GM18861 (cell line): ENCODE data around the gene B3GALNT1.

Source experiments
- ATAC-seq: cut with Tn5 transposase; IDR thresholded peaks from one replicate; pipeline ENCODE4 v1.9.1; 2021; ENCODE audit not compliant: unreplicated experiment

Gene B3GALNT1

GRCh38 chr3:161104561-161105551 lies at the start of gene B3GALNT1:
Gene B3GALNT1 (minus strand): TSS chr3:161105349. CDS start chr3:161086754, 18,595 bp downstream.
- ATAC-seq: peak; percentile 63

- no peak for ATAC-seq
These were observed 48.3 kb upstream of the B3GALNT1 start for GRCh38 chr3:161153480-161153879.

GRCh38 chr3:161150001-161150525 lies 44.9 kb upstream of the B3GALNT1 start:
- ATAC-seq: no peak

- ATAC-seq: no peak
These were observed 44.4 kb upstream of the B3GALNT1 start for GRCh38 chr3:161149529-161149928.

- no peak for ATAC-seq
These were observed 43.8 kb upstream of the B3GALNT1 start for GRCh38 chr3:161148832-161149475.

- no peak for ATAC-seq
These were observed 37.3 kb upstream of the B3GALNT1 start for GRCh38 chr3:161142486-161142885.

GRCh38 chr3:161139686-161140085 lies 34.5 kb upstream of the B3GALNT1 start:
- no peak for ATAC-seq

GRCh38 chr3:161137260-161137659 lies 32.1 kb upstream of the B3GALNT1 start:
- no peak for ATAC-seq

- ATAC-seq: no peak
These were observed 27.2 kb upstream of the B3GALNT1 start for GRCh38 chr3:161132391-161132790.

- no peak for ATAC-seq
These were observed 21.3 kb upstream of the B3GALNT1 start for GRCh38 chr3:161126495-161126894.

GRCh38 chr3:161117646-161118045 lies 12.5 kb upstream of the B3GALNT1 start:
- ATAC-seq: no peak

- ATAC-seq: no peak
These were observed 3.7 kb upstream of the B3GALNT1 start for GRCh38 chr3:161108840-161109239.

GRCh38 chr3:161107311-161107710 lies 2.2 kb upstream of the B3GALNT1 start:
- no peak for ATAC-seq

GRCh38 chr3:161103776-161104385 lies 1.3 kb downstream of the B3GALNT1 start:
- ATAC-seq: no peak

GRCh38 chr3:161101609-161102008 lies 3.5 kb downstream of the B3GALNT1 start:
- ATAC-seq: no peak

GRCh38 chr3:161100994-161101393 lies 4.2 kb downstream of the B3GALNT1 start:
- ATAC-seq: no peak

GRCh38 chr3:161096771-161097367 lies 8.3 kb downstream of the B3GALNT1 start:
- no peak for ATAC-seq

- ATAC-seq: no peak
These were observed 11.3 kb downstream of the B3GALNT1 start for GRCh38 chr3:161093895-161094294.

- no peak for ATAC-seq
These were observed 20.9 kb downstream of the B3GALNT1 start for GRCh38 chr3:161084277-161084676.

- no peak for ATAC-seq
These were observed 22.0 kb downstream of the B3GALNT1 start for GRCh38 chr3:161083131-161083530.

GRCh38 chr3:161082063-161082462 lies 23.1 kb downstream of the B3GALNT1 start:
- peak; percentile 15 for ATAC-seq
